NCI-H2227 (cell line): ENCODE results near the gene COL6A2.
"Not testable (repeated sequence)": the region's sequence is repeated elsewhere in the genome, so short reads cannot be mapped to it uniquely, and the experiment has no call there.

Source experiments
- DNase-seq: peaks from one replicate; lab custom pipeline; 2025; ENCODE audit not compliant: unreplicated experiment; lab: John Stamatoyannopoulos, UW

Gene COL6A2

DNA sequence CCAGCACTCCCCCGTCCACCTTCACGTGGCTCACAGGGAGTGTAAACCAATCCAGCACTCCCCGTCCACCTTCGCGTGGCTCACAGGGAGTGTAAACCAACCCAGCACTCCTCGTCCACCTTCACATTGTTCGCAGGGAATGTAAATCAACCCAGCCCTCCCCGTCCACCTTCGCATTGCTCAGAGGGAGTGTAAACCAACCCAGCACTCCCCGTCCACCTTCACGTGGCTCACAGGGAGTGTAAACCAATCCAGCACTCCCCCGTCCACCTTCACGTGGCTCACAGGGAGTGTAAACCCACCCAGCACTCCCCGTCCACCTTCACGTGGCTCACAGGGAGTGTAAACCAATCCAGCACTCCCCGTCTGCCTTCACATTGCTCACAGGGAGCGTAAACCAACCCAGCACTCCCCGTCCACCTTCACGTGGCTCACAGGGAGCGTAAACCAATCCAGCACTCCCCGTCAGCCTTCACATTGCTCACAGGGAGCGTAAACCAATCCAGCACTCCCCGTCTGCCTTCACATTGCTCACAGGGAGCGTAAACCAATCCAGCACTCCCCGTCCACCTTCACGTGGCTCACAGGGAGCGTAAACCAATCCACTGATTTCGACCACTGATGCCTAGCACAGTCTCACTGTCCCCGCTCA, 42.6 kb downstream of the COL6A2 start:
- DNase-seq = not testable (repeated sequence)

DNA sequence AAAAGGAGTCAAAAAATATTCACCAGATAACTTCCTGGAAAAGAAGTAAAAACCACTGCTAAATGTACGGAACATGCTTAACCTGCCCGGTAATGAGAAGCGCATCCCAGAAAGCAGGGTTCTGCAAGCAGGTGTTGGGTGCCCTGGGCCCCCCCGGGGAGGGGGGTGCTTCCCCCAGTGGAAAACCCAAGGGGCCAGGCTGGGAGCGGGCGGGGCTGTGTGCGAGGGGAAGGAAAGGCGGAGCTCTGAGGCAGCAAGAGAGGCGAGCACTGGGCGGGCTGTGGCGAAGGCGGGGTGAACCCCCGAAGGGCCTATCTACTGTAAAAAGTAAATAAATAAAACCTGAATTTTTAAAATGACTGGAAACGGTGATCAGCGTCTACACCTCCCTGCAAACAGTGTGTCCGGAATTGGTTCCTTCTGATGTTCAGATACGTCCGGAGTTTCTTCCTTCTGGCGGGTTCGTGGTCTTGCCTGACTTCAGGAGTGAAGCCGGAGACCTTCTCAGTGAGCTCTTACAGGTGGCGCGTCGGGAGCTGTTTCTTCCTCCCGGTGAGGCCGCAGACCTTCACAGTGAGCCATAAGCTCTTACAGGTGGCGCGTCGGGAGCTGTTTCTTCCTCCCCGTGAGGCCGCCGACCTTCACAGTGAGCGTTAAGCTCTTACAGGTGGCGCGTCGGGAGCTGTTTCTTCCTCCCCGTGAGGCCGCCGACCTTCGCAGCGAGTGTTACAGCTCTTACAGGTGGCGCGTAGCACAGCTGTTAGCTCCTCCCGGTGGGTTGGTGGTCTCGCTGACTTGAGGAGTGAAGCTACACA, 44.1 kb downstream of the COL6A2 start:
- no peak for DNase-seq

GRCh38 chr21:46142582-46143473, 44.9 kb downstream of the COL6A2 start:
- DNase-seq = no peak

DNA sequence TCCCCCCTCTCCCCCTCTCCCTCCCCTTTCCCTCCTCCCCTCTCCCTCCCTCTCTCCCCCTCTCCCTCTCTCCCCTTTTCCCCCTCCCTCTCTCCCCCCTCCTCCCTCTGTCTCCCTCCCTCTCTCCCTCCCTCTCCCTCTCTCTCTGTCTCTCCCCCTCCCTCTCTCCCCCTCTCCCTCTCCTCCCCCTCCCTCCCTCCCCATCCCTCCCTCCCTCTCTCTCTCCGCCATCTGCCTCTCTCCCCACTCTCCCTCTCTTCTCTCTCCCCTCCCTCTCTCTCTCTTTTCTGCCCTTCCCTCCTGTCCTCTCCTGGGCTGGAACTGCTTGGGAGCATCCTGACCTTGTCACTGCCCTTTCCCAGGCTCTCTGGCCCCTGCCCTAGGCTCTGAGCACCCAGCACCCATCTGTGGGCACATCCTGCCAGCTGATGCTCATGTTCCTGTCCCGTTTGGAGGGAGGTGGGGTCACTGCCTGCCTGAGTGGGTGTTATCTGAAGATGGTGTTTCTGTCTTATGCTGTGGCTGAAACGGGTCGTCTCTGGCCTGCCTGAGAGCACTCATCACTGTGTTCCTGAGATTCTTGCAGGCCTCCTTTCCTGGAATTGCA, 46.7 kb downstream of the COL6A2 start:
- no peak for DNase-seq

- no peak for DNase-seq
These were observed 47.4 kb downstream of the COL6A2 start for GRCh38 chr21:46145159-46145839.

GRCh38 chr21:46145840-46146691, 48.2 kb downstream of the COL6A2 start:
- DNase-seq = no peak

DNA sequence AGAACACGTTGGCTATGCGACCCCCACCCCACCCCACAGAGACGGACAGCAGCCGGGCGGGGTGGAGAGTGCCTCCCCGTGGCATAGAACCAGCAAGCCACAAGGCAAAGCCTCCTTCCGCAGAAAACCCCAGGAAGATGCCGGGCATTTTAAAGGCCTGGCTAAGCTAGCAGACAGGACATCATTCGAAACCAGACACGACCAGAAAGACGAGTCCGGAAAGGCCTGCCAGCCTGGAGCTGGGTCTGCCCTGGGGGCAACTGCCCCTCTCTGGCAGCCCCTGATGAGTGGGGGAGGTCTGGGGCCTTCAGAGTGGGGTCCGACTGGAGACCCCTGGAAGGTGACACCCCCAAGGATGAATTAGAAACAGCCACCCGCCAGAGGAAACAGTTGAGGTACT, 48.9 kb downstream of the COL6A2 start:
- DNase-seq = no peak

GRCh38 chr21:46147429-46147828, 49.5 kb downstream of the COL6A2 start:
- DNase-seq = not testable (repeated sequence)

GRCh38 chr21:46148106-46148505, 50.2 kb downstream of the COL6A2 start:
- no peak for DNase-seq

DNA sequence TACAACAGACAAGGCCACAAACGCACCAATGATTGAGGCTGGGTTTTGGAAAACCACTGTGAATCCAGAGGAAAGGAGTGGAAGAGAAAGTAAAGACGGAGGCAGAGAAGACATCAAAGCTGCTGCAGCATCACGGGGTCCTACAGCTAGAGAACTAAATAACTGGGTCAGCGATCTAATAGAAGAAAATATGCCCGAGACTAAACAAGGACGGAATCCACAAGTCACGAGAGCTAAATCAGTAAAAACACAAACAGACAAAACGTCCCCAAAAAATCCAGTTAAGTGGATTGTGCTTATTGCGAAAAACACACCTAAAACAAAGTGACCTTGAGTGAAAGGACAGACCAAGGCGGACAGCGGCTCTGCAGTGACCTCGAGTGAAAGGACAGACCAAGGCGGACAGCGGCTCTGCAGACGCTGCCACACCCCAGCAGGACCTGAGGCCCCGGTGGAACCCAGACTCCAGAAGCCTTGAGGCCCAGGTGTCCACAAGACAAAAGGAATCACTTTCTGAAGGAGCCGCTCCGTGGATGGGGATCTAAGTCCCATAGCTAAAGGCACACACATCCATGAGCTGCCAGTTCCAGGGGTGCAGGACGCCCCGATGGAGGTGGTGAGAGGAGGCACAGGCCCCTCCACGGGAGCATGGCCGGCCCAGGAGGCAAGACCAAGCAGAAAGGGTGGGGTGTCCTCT, 51.4 kb downstream of the COL6A2 start:
- DNase-seq = no peak

DNA sequence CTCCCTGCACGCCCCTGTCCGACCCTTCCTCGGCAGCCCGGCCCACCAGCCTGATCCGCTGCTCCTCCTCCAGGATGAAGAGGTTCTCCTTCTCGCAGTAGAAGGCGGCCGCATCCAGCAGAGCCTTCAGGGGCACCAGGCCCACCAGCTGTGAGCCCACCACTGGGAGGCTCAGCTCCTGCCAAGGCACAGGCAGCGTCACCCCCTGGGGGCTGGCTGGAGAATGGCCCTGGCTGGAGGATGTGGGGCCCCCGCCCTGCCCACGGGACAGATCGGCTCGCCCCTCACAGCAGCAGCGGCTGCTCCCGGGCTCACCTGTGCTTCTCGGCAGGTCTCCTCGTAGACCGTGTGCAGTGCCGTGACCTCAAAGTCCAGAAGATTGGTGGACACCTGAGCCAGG, 52.2 kb downstream of the COL6A2 start:
- no peak for DNase-seq

GRCh38 chr21:46150491-46151121, 52.7 kb downstream of the COL6A2 start:
- no peak for DNase-seq

GRCh38 chr21:46151261-46151988, 53.5 kb downstream of the COL6A2 start:
- no peak for DNase-seq

- DNase-seq = no peak
These were observed 54.3 kb downstream of the COL6A2 start for GRCh38 chr21:46151989-46152926.

GRCh38 chr21:46152927-46153246, 55.0 kb downstream of the COL6A2 start:
- no peak for DNase-seq

DNA sequence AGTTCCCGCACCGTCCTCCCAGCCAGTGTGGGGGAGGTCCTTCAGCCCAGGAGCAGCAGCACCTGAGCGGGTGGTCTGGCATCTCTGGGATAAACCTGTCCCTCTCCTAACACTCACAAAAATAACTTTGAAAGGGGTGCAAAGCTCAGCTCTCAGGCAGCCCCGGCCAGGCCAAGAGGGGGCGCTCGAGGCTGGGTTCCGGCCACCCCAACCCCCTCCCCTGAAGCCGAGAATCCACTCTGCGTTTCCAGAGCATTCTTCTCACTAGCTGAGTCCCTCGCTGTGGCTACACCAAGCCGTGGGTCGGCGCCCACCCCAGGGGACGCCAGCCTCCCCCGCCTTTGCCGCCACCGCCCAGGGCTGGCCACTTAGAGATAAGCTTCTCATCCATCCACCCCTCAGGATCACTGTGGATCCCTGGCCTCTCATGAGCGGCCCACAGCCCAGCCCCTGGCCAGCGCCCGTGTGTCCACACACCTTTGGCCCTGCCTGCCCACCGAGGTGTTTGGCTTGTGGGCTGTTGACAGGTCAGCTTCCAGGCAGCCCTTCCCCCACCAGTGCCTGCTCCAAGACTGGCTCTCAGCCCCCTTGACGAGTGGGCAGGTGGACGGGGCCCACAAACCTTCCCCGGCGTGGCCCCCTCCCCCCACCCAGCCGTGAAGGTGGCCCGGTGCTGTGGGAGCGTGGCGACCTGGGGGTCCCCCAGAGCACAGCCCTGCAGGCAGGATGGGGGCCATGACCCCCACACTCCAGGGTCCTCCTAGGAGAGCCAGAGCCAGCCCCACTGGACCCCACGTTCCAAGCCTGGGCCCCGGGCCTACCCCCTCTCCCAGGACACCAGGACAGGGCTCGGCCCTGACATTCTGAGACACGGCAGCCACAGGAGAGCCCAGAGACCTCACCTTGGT, 55.6 kb downstream of the COL6A2 start:
- no peak for DNase-seq
